DMS79 (cell line): Measurements from ENCODE around the gene GAD1.

Experiments
- DNase-seq: peaks from one replicate; lab custom pipeline; 2025; lab: John Stamatoyannopoulos, UW

The GAD1 gene

GRCh38 chr2:170816504-170817092 lies at the start of gene GAD1:
Gene GAD1 (plus strand): TSS chr2:170816887. CDS start chr2:170818592, 1,705 bp downstream.
- DNase-seq: peak; percentile 65

- peak; percentile 60 for DNase-seq
These were observed 46.6 kb upstream of the GAD1 start, which contains the start of gene ERICH2 for GRCh38 chr2:170770008-170770605. Gene ERICH2 (plus strand): TSS chr2:170770378. CDS start chr2:170770682, 304 bp downstream.

DNA sequence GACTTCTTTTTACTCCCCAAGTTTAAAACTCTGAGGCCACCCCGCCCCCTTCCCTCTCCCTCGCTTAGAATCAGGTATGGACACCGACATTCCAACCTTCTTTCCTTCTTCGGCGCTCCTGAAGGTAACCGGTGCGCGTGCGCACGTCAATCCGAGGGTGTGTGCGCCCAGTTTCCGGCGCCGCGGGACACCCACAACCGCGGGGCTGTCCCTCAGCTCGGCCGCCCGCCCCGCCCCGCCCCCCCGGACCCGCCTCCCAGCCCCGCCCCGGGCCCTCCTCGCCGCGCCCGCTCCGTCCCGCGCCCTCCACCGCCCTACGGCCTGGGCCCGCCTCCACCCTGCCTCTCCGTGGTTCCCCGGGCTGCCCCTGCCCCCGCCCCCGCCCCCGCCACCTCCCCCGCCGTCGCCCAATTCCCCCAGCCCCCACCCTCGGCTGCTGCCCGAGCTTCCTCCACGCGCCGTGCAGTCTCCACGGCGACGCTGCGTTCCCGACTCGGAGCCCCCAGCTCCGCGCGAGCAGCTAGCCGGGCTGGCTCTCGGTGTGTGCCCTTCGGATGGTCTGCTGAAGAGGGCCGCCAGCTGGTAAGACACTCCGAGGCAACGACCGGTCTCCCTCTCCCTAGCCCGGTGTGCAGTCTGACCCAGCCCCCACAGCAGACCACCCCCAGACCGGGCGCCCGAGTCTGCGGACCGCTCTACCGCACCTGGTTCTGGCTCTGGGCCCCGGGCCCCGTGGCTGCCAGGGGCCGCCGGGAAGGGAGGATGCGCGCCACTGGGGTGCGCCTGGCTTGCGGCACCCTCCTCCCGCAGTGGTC lies 45.9 kb upstream of the GAD1 start:
- peak; percentile 48 for DNase-seq

- no peak for DNase-seq
These were observed 45.2 kb upstream of the GAD1 start for GRCh38 chr2:170771421-170771937.

GRCh38 chr2:170772295-170772694 lies 44.4 kb upstream of the GAD1 start:
- no peak for DNase-seq

DNA sequence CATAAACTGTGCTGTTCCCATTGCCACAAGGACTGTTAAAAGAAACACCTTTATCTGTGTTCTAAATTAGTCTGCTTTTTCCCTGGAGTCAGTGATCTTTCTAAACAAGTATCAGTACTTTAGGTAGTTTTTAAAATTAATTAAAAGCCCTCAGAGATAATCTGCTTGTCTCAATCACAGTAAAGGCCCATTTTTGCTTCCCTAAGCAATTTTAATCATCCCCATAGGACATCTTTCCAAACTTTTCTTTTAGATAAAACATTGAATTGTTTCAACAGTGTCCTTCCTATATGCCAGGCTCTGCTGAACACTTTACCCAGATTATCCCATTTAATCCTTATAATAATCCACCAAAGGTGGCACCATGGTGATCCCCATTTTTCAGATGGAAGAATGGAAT lies 42.6 kb upstream of the GAD1 start:
- DNase-seq: no peak

DNA sequence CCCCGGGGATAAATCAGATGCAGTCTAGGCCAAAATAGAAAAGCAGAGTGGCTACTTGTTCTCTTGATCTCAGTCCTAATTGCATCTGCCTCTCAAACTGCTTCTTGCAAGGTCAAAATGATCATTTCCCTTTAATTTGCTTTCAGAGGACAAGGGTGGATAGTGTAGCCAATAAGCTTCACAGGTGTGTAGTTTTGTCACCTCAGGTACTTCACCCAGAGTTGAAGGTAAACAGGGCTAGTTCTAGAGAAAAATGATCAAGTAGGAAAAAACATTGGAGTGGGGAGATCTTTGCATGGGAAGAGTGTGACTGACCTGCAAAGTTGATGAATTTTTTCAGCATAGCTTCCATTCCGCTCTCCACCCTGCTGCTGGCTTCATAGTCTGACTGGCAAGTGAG lies 37.8 kb upstream of the GAD1 start:
- no peak for DNase-seq

DNA sequence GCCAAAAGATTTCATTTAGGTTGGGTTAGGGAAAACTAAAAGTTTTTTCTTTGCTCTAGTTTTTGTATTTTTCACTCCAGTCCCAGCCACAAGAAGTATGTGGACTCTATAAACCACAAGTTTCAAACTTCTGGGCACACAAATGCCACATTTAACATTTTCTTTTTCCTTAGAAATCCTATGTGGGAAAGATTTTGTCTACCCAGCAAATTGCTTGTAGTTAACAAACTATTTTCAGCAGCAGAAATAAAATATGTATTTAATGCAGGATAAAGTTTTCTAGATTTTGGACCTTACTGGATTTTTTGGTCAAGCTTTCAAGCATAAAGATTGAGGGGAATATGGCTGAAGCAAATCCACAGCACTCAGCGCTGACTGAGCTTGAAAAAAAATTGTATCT lies 37.4 kb upstream of the GAD1 start:
- no peak for DNase-seq

DNA sequence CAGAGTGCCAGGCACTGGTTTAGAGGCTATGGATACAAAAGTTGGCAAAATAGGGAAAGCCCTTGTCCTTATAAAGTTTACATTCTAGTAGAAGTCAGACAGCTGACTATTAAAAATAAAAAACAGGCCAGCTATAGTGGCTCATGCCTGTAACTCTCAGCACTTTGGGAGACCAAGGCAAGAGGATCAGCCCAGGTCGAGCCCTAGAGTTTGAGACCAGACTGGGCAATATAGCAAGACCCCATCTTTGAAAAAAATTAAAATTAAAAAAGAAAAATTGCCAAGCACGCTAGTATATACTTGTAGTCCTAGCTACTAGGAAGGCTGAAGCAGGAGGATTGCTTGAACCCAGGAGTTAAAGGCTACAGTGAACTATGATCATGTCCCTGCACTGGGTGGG lies 34.0 kb upstream of the GAD1 start:
- no peak for DNase-seq

GRCh38 chr2:170783549-170783948 lies 33.1 kb upstream of the GAD1 start:
- DNase-seq: no peak

DNA sequence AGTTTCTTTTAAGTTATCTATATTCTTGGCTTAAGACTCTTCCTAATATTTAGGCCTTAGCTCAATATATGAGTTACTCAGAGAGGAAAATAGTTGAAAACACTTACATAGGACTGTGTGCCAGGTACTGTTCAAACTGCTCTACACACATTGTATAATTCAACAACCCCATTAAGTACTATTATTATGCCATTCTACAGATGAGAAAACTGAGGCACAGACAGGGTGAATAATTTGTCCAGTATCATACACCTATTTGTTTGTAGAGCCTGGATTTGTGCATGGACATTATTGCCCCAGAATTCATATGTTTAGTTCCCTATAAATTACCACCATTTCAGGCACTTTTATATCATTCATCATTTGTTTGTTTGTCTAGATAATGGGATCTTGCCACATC lies 17.7 kb upstream of the GAD1 start:
- DNase-seq: no peak

- DNase-seq: no peak
These were observed 10.1 kb upstream of the GAD1 start for GRCh38 chr2:170806548-170806947.

- DNase-seq: peak; percentile 83
These were observed 3.7 kb upstream of the GAD1 start for GRCh38 chr2:170812710-170813600.

DNA sequence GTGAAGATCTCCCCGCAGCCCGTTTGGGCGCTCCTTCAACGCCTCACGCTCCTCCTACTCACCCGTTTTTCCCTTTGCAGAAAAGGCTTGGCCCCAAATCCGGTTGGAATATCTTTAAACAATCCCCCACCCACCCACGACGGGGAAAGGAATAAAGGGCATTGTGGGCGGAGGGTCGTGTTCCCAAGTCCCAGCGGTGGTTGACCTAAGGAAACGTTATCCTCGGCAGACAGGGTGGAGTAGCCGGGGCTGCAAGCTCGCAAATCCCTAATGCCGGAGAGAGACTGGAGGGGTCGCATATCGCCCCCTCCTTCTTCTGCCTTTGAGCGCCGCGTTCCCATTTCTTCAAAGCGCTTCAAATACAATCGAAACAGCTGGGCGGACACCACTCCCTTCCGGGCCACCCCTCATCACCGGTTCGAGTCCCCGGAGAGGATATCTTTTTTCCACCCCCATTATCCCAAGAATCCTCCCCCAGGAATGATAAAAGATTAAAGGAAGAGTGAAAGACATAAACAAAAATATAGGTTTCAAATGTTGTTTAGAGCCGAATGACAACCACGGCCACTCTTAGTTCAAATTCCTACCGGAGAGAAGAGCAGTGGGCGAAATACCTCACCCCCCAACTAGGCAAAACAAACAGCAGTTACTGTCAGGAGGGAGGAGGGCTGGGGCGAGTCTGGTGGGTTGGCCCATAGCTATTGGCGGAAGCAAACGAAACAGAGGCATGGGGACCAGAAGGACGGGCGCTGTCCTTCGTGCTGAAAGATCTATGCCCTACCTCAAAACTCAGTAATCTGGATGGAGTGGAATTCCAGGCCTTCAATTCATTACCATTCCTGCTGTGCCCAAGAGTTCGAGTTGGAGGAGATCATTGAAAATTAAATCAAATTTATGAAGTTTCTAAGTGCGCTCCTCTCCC lies 2.8 kb upstream of the GAD1 start:
- no peak for DNase-seq

GRCh38 chr2:170814533-170815230 lies 2.0 kb upstream of the GAD1 start:
- peak; percentile 81 for DNase-seq

DNA sequence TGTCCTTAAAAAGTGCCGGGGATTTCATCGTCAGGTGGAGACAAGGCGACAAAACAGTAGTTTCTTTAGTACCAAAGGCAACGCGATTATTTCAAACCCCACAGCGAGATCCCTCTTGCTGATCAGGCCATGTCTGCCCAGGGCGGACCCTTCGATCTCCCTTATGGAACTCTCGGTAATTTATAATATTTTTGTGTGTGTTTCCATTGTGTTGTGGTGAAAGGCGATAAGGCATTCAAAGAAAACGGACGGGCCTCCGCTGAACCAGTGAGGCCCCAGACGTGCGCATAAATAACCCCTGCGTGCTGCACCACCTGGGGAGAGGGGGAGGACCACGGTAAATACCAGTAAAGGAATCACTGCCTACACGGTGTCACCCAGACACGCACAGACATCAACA lies 1.4 kb upstream of the GAD1 start:
- peak; percentile 49 for DNase-seq

GRCh38 chr2:170815746-170816503 lies 762 bp upstream of the GAD1 start:
- DNase-seq: peak; percentile 49

- DNase-seq: peak; percentile 16
These were observed 677 bp downstream of the GAD1 start for GRCh38 chr2:170817093-170818035.
